Activated T-cell treated with anti-CD3 and anti-CD28 coated beads for 24 hours (primary cell): Measurements from ENCODE around the gene ZNF410.
"Not testable (repeated sequence)": the region's sequence is repeated elsewhere in the genome, so short reads cannot be mapped to it uniquely, and the experiment has no call there.

Source experiments
- DNase-seq: peaks from one replicate; pipeline ENCODE4 v3.0.0-alpha.2; 2020; ENCODE audit warnings: low read depth

ZNF410 gene, protein sequence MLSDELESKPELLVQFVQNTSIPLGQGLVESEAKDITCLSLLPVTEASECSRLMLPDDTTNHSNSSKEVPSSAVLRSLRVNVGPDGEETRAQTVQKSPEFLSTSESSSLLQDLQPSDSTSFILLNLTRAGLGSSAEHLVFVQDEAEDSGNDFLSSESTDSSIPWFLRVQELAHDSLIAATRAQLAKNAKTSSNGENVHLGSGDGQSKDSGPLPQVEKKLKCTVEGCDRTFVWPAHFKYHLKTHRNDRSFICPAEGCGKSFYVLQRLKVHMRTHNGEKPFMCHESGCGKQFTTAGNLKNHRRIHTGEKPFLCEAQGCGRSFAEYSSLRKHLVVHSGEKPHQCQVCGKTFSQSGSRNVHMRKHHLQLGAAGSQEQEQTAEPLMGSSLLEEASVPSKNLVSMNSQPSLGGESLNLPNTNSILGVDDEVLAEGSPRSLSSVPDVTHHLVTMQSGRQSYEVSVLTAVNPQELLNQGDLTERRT

DNA sequence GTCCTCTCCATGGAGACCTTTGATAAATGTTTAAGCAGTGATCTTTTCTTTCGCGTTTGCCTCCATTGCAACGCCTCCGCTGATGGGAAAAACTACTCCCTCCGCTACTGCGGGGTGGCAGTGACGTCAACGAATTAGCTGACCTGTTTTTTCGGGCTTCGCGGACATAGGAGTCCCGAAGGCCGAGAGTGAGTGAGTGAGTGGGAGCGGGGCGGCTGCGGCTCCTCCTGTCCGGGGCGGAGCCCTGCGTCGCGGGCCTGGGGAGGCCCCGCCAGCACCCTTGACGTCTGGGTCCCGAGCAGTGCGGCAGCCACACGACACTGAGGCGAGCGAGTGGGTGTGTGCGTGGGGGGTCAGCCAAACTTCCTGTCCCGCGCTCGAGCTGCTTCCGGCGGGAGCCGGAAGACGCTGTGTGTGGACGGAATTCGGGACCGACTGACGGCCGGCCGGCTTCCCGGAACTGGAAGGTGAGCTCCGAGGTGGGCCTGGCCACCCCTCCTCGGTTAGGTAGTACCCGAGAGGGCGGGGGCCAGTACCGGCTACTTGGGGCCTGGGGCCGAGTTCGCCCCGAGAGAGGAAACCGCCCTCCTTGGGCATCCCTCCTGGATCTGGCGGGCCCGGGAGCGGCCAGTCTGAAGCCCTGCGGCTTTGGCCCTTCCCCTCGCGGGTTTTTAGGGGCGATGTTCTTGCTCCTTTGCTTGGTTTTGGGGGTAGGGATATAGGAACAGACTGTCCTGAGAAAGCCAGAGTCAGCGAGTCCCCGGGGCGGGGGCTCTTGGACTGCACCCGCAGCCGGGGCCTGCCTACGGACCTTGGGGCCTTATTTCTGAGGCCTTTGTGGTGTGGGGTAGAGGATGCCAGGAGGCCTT is at the start of gene ZNF410:
Gene ZNF410 (plus strand): TSS at position 411 of the 869 bp plus-strand sequence. CDS start 5,317 bp downstream, outside the sequence.
- DNase-seq = peak; percentile 90

DNA sequence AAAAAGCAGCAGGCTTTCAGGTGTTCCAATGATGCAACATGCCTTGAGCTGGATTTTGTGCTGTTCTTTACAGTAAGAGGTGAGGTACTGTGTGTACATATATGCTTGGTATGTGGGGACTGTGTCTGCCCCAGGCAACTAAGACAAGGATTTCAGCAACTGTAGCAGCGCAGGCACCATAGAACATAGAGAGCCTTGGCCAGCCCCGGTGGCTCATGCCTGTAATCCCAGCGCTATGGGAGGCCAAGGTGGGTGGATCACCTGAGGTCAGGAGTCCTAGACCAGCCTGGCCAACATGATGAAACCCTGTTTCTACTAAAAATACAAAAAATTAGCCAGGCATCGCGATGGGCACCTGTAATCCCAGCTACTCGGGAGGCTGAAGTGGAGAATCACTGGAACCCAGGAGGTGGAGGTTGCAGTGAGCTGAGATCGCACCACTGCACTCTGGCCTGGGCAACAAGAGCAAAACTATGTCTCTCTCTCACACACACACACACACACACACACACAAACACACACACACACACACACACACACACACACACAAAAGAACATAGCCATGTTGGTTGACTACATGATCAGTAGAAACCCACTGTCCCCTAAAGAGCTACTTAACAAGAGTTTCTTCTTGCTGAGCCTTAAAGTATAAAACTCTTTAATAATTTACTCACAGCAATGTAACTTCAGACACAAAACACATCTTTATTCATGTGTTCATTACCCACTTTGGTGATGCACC is 48.2 kb upstream of the ZNF410 start:
- DNase-seq = not testable (repeated sequence)

DNA sequence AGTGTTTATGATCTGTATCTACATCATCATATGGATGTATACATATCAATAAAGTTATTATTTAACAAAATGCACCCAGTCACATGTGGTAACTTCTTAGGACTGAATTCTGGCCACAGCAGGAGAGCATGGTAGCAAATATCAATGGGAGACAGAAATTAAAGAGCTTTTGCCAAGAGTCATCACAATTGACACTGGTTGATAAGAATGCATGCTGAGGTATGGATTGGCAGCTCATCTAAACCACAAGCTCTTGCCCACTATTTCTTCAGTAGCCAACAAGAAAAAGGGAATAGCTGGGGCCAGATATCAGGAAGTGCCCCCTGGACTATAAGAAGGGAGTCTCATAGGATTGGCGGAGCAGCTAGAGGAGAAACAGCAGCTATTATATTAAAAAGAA is 44.5 kb upstream of the ZNF410 start:
- no peak for DNase-seq

- DNase-seq = no peak
Observed at GRCh38 chr14:73842851-73843250, 43.8 kb upstream of the ZNF410 start.

DNA sequence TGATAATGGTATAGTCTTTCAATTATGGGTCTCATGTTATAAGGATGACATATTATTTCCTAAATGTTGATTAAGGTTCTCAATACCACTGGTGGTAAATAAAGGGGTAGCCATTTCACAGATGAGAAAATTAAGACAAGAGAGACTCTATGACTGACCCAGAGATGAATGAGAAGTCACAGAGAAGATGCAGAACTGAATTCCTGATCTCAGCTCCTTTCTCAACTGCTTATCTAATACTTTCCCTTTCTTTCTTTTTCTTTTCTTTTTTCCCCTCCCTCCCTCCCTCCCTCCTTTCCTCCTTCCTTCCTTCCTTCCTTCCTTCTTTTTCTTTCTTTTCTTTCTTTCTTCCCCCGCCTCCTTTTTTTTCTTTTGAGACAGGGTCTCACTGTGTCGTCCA is 43.4 kb upstream of the ZNF410 start:
- no peak for DNase-seq

DNA sequence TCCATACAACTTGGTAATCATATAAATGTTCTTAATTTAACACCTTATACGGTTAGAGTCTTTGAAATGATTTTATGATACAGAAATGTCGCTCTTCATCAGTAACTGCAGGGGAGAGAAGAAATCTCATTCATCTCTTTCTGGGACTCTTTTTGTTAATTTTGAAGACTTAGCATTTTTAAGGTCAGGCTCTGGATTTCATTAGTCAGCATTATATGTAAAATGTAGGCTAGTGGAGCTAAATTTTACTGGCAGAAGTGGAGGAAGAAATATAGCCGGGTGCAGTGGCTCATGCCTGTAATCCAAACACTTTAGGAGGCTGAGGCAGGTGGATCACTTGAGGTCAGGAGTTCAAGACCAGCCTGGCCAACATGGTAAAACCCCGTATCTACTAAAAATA is 39.7 kb upstream of the ZNF410 start:
- DNase-seq = no peak

DNA sequence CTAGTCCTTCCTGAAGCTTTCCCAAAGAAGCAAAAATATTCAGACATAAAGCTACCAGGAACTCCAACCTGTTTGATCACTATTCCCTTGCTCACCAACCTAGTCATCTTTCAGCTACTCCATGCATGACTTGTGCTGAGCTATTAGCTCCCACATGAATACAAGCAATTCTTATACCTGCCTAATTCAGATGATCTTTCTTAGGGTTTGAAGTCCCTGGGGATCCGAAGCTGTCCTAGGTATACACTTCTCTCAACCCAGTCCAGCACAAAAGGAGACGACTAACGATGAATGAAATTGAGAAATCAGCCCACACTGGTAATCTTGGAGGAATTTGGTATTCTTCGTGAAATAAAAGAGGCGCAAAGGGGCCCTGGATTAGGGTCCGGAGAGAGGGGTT is 35.7 kb upstream of the ZNF410 start:
- DNase-seq = no peak

- peak; percentile 81 for DNase-seq
Observed at GRCh38 chr14:73851567-73852382, 34.9 kb upstream of the ZNF410 start, which contains the start of gene PTGR2. Gene PTGR2, plus strand, starts transcription at chr14:73851831. Its CDS starts 7,032 bp downstream, at chr14:73858863.

DNA sequence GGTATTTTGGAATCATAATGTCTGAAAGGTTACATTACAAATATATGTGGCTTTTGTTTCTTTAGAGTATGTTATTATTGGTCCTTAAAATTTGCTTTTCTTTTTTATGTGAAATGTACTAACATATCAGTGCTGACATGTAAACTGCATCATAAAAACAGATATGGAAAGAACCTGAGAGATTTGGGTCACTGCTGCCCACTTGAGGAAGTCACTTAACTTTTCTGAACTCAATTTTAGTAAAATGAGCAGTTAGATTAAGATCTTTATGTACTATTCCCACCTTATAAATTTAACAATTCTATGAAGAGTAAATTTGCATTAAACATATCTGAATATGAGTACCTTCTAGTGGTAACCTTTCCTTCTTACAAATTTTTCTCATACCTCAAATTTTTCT is 27.5 kb upstream of the ZNF410 start:
- DNase-seq = no peak

DNA sequence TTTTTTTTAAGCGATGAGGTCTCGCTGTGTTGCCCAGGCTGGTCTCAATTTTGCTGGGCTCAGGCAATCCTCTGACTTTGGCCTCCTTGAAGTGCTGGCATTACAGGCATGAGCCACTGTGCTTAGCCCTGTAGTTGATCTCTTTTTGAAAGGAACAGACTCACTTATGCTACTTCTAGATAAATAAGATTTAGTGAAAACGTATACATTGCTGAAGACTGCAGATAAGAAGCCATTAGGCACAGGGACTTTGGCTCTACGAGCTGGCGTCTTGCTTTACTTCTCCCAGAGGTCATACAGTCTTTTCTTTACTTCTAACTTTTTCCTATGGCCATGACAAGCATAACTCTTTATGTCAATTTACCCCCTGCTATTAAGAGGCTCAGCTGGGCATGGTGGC is 25.6 kb upstream of the ZNF410 start:
- DNase-seq = no peak

DNA sequence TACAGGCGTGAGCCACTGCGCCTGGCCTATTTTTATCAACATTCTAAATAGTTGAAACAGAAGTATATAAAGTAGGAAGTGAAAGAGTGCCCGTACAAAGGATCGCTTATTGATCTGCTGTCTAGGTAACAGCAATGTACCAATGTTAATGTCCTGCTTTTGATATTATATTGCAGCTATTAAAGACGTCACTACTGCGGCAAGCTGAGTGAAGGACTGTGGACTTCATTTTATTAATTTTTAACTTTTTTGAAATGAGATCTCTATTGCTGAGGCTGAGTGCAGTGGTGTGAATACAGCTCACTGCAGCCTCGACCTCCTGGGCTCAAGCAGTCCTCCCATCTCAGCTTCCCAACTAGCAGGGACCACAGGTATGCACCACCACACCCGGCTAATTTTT is 24.2 kb upstream of the ZNF410 start:
- no peak for DNase-seq

GRCh38 chr14:73863209-73863608 is 23.4 kb upstream of the ZNF410 start:
- DNase-seq = no peak

GRCh38 chr14:73865534-73866113 is 21.0 kb upstream of the ZNF410 start:
- DNase-seq = no peak

GRCh38 chr14:73869754-73870153 is 16.9 kb upstream of the ZNF410 start:
- not testable (repeated sequence) for DNase-seq

GRCh38 chr14:73870525-73871235 is 16.0 kb upstream of the ZNF410 start:
- DNase-seq = no peak

DNA sequence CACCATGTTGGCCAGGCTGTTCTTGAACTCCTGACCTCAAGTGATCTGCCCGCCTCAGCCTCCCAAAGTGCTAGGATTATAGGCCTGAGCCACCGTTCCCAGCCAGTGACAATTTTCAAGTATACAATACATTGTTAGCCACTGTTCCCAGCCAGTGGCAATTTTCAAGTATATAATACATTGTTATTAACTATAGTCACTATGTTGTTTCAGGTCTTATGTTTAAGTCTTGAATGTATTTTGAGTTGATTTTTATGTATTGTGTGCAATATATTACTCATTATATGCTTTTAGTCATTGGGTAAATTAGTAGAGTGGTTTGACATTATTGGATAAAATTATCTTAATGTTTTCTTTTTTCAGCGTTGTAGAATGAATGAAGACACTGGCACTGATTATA is 13.0 kb upstream of the ZNF410 start:
- DNase-seq = no peak

DNA sequence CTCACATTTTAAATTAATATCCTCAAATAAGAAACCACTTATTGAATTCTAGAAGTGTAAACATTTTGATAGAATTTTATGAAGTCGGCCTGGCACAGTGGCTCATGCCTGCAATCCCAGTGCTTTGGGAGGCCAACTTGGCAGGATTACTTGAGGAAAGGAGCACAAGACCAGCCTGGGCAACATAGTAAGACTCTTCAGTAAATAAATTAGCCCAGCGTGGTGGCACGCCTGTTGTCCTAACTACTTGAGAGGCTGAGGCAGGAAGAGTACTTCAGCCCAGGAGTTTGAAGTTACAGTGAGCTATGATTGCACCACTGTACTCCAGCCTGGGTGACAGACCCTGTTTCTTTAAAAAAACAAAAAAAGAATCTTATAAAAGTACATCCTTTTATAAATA is 8.9 kb upstream of the ZNF410 start:
- DNase-seq = no peak

DNA sequence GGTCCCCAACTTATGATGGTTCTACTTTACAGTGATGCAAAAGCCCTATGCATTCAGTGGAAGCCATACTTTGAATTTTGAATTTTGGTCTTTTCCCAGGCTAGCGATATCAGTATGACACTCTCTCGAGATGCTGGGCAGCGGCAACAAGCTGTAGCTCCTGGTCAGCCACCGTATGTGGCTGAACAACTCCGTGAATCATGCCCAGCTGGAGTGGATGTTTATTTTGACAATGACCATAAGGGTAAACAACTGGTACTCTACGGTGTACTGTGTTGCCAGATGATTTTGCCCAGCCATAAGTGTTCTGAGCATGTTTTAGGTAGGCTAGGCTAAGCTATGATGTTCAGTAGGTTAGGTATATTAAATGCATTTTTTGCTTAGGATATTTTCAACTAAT is 8.2 kb upstream of the ZNF410 start:
- DNase-seq = no peak

DNA sequence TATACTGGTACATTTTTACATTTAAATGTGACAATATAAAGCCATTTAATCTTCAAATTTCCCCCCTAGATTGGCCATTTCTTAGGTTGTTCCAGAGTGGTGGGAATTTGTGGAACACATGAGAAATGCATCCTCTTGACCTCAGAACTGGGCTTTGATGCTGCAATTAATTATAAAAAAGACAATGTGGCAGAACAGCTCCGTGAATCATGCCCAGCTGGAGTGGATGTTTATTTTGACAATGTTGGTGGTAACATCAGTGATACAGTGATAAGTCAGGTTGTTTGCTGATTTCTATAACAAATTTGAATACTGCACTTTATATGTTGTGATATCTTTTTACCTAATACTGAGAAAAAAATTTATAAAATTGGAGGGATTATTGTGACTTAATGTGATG is 7.6 kb upstream of the ZNF410 start:
- no peak for DNase-seq
